HUES64 (cell line): ENCODE measurements around the gene HSP90AB1. TPM values are rescaled to one million over a fixed set of nuclear protein-coding genes. Genes with fewer than 3 reads are reported as not detected.

Experiments used
- H3K27ac ChIP-seq: 2 replicates; pipeline ENCODE4 v1.7.0; 2013; ENCODE audit warnings: low read depth, low read length, inconsistent platforms
- H3K27me3 ChIP-seq: 2 replicates; pipeline ENCODE4 v1.6.1; 2013; ENCODE audit warnings: mild to moderate bottlenecking, low read length; ENCODE audit not compliant: insufficient read depth
- H3K36me3 ChIP-seq: 2 replicates; pipeline ENCODE4 v1.6.1; 2013; ENCODE audit warnings: mild to moderate bottlenecking, low read length; ENCODE audit not compliant: insufficient read depth
- H3K4me1 ChIP-seq: 2 replicates; pipeline ENCODE4 v1.6.1; 2013; ENCODE audit warnings: mild to moderate bottlenecking, low read length, moderate library complexity; ENCODE audit not compliant: insufficient read depth
- H3K4me3 ChIP-seq: 2 replicates; pipeline ENCODE4 v1.5.1; 2013; ENCODE audit warnings: mild to moderate bottlenecking, low read length, moderate library complexity
- H3K9ac ChIP-seq: 2 replicates; pipeline ENCODE4 v1.6.1; 2013; ENCODE audit warnings: mild to moderate bottlenecking, low read depth, low read length
- H3K9me3 ChIP-seq: 2 replicates; pipeline ENCODE4 v1.6.1; 2013; ENCODE audit warnings: low read depth, low read length; ENCODE audit not compliant: insufficient read depth
- WGBS: fragments of 150-250, 120-280 bp; methylation state at CpG from one replicate; pipeline ENCODE4 v1.1.7; 2013; ENCODE audit warnings: missing lambda C conversion rate; 5-methylcytosine and 5-hydroxymethylcytosine counted together
- polyA plus RNA-seq, 2 experiments: library from polyadenylated mRNA; stranded (reverse); fragments of 50-300 nt; gene quantifications; one replicate each; pipeline ENCODE4 v1.2.3, GENCODE V29; 2013

The HSP90AB1 gene
- 1,640 TPM for polyA plus RNA-seq (2013, experiment 1 of 2)
- 1,626 TPM for polyA plus RNA-seq (2013, experiment 2 of 2)

GRCh38 chr6:44246663-44247337 lies at the start of gene HSP90AB1:
HSP90AB1 (plus strand) TSS chr6:44247101; CDS start chr6:44248630, 1,529 bp downstream.
- H3K9me3 ChIP-seq = no peaks in the 10 kb centered on the region
- H3K27me3 ChIP-seq = no peaks in the 10 kb centered on the region
- peak within 1 kb of the TSS; percentile 99 for H3K9ac ChIP-seq
- peaks cover 19% of the 10 kb centered on the region; the same call in 1 of the 2 replicates for H3K4me1 ChIP-seq
- H3K36me3 ChIP-seq = peaks cover 41% of the 10 kb centered on the region
- peak within 1 kb of the TSS; percentile 76 for H3K4me3 ChIP-seq
- H3K27ac ChIP-seq = peak within 1 kb of the TSS; percentile 91
- WGBS = under 1% methylated on average over 34 of the region's 34 CpGs

DNA sequence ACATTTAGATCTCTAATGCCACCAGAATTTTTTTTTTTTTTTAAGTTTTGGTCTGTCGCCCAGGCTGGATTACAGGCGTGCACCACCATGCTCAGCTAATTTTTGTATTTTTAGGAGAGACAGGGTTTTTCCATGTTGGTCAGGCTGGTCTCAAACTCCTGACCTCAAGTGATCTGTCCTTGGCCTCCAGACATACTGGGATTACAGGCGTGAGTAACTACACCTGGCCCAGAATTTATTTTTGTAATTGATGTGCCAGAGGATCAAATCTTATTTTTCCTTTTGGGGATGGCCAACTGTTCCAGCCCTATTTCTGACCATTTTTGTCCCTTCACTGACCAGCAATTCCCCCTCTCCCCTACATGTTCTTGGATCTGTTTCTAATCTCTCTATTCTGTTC lies 48.2 kb upstream of the HSP90AB1 start:
- Histone ChIP-seq H3K9me3 (no peaks in the 10 kb centered on the region), H3K27ac (no peak overlapping the region), H3K27me3 (no peaks in the 10 kb centered on the region), H3K4me3 (no peak overlapping the region), H3K36me3 (no peaks in the 10 kb centered on the region), H3K9ac (no peak overlapping the region), H3K4me1 (peaks cover 31% of the 10 kb centered on the region)
- 92% methylated on average over 3 of the region's 3 CpGs for WGBS

GRCh38 chr6:44199883-44200282 lies 47.0 kb upstream of the HSP90AB1 start:
- H3K27me3 ChIP-seq = no peaks in the 10 kb centered on the region
- H3K9ac ChIP-seq = no peak overlapping the region
- WGBS = 98% methylated on average over 4 of the region's 4 CpGs
- peaks cover 38% of the 10 kb centered on the region for H3K4me1 ChIP-seq
- H3K4me3 ChIP-seq = no peak overlapping the region
- H3K9me3 ChIP-seq = no peaks in the 10 kb centered on the region
- H3K36me3 ChIP-seq = no peaks in the 10 kb centered on the region
- no peak overlapping the region for H3K27ac ChIP-seq

DNA sequence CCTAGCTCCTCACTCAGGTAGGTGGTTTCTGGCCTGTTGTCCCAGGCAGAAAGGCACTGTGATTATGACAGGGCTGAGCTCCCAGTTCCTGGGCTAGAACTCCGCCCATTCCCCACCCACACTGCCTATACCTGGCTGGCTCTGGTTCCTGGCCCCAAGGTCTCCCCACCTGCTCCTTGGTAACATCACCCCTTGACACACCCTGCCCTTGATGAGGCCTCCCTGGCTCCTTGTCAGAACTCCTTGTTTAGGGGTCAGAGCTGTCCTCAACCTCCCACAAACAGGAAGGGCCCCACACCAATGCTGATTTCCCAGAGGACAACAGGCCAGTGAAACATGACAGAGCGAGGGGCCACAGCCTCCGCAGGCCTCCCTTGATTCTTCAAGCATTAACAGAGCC lies 45.7 kb upstream of the HSP90AB1 start:
- H3K36me3 ChIP-seq = no peaks in the 10 kb centered on the region
- H3K4me1 ChIP-seq = peaks cover 39% of the 10 kb centered on the region
- no peak overlapping the region for H3K9ac ChIP-seq
- WGBS = 83% methylated on average over 3 of the region's 3 CpGs
- H3K9me3 ChIP-seq = no peaks in the 10 kb centered on the region
- no peak overlapping the region for H3K4me3 ChIP-seq
- no peaks in the 10 kb centered on the region for H3K27me3 ChIP-seq
- H3K27ac ChIP-seq = no peak overlapping the region

DNA sequence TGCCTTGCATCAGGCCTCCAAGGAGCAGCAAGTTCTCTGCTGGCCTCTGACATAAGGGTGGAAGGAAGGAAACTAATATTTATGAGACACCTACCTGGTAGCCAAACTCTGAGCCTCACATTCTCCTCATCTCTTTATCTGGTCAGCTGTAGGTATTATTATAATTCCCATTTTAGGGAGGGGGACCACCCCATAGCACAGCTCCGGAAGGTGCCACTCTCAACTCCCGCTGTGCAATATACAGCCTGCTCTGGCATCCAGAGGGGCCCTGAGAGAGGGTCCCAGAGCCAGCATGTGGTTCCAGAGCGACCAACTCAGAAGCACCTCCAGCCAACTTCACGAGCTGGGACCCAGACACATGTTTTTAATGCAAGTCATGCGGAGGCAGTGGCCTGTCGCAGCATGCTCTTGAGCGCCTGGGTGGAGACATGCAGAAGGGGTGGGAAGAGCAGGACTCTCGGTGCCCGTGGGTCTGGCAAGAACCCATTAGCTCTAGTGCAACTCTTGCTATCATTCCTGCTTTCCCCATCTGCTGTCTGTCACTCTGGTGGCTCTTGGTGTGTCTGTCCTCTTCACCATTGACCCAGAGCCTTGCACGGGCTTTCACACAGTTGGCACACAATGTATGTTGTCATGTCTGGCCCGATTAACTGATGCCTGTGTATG lies 45.1 kb upstream of the HSP90AB1 start:
- H3K27ac ChIP-seq = peak overlapping the region; percentile 92
- no peak overlapping the region for H3K4me3 ChIP-seq
- 87% methylated on average over 11 of the region's 11 CpGs for WGBS
- H3K27me3 ChIP-seq = no peaks in the 10 kb centered on the region
- H3K4me1 ChIP-seq = peaks cover 44% of the 10 kb centered on the region
- no peaks in the 10 kb centered on the region for H3K36me3 ChIP-seq
- no peaks in the 10 kb centered on the region for H3K9me3 ChIP-seq
- H3K9ac ChIP-seq = peak overlapping the region; percentile 63

GRCh38 chr6:44202332-44202971 lies 44.4 kb upstream of the HSP90AB1 start:
- H3K9ac ChIP-seq = peak overlapping the region; percentile 74
- 40% methylated on average over 4 of the region's 4 CpGs for WGBS
- H3K27ac ChIP-seq = peak overlapping the region; percentile 92
- no peaks in the 10 kb centered on the region for H3K36me3 ChIP-seq
- H3K4me3 ChIP-seq = peak overlapping the region; percentile 15; the same call in 1 of the 2 replicates
- H3K4me1 ChIP-seq = peaks cover 47% of the 10 kb centered on the region
- no peaks in the 10 kb centered on the region for H3K9me3 ChIP-seq
- no peaks in the 10 kb centered on the region for H3K27me3 ChIP-seq

GRCh38 chr6:44202972-44203750 lies 43.7 kb upstream of the HSP90AB1 start:
- no peaks in the 10 kb centered on the region for H3K9me3 ChIP-seq
- no peak overlapping the region for H3K4me3 ChIP-seq
- peak overlapping the region; percentile 92 for H3K27ac ChIP-seq
- 68% methylated on average over 11 of the region's 11 CpGs for WGBS
- peaks cover 47% of the 10 kb centered on the region for H3K4me1 ChIP-seq
- no peaks in the 10 kb centered on the region for H3K36me3 ChIP-seq
- no peaks in the 10 kb centered on the region for H3K27me3 ChIP-seq
- H3K9ac ChIP-seq = peak overlapping the region; percentile 74

- Histone ChIP-seq H3K27me3 (no peaks in the 10 kb centered on the region), H3K27ac (no peak overlapping the region), H3K4me3 (no peak overlapping the region), H3K4me1 (peaks cover 47% of the 10 kb centered on the region), H3K36me3 (no peaks in the 10 kb centered on the region), H3K9ac (no peak overlapping the region), H3K9me3 (no peaks in the 10 kb centered on the region)
- 89% methylated on average over 6 of the region's 6 CpGs for WGBS
Measured at GRCh38 chr6:44203955-44204354, 42.9 kb upstream of the HSP90AB1 start.

DNA sequence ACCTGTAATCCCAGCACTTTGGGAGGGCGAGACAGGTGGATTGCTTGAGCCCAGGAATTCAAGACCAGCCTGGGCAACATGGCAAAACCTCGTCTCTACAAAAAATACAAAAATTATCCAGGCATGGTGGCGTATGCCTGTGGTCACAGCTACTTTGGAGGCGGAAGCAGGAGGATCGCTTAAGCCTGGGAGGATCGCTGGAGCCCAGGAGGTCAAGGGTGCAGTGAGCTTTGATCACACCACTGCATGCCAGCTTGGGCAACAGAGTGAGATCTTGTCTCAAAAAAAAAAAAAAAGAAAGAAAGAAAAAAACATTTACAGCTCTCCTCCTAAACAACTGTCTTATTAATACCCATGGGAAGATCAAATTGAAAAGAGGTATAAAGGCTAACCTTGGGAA lies 38.9 kb upstream of the HSP90AB1 start:
- peaks cover 22% of the 10 kb centered on the region for H3K4me1 ChIP-seq
- no peak overlapping the region for H3K4me3 ChIP-seq
- no peaks in the 10 kb centered on the region for H3K36me3 ChIP-seq
- H3K9ac ChIP-seq = no peak overlapping the region
- WGBS = 96% methylated on average over 6 of the region's 6 CpGs
- H3K27me3 ChIP-seq = no peaks in the 10 kb centered on the region
- no peak overlapping the region for H3K27ac ChIP-seq
- H3K9me3 ChIP-seq = no peaks in the 10 kb centered on the region

GRCh38 chr6:44211284-44211683 lies 35.6 kb upstream of the HSP90AB1 start:
- Histone ChIP-seq H3K27me3 (no peaks in the 10 kb centered on the region), H3K36me3 (no peaks in the 10 kb centered on the region), H3K27ac (no peak overlapping the region), H3K9me3 (no peaks in the 10 kb centered on the region), H3K9ac (no peak overlapping the region), H3K4me1 (peaks cover 7% of the 10 kb centered on the region), H3K4me3 (no peak overlapping the region)
- 90% methylated on average over 3 of the region's 3 CpGs for WGBS

DNA sequence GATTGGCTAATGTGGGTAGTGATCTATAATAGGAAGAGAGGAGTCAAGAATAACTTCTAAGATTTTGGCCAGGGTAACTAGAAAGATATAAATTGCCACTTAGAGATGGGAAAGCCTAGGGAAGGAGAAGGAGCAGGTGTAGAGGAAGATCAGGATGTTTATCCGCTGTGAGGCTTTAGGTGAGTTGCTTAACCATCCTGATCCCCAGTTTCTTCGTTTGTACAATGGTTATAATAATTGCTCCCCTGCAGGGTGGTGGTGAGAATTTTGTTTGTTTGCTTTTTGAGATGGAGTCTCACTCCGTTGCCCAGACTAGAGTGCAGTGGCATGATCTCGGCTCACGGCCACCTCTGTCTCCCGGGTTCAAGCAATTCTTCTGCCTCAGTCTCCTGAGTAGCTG lies 32.6 kb upstream of the HSP90AB1 start:
- 94% methylated on average over 6 of the region's 6 CpGs for whole genome bisulfite sequencing
- H3K4me1 ChIP-seq = peaks cover 23% of the 10 kb centered on the region
- H3K4me3 ChIP-seq = no peak overlapping the region
- H3K27ac ChIP-seq = no peak overlapping the region
- H3K36me3 ChIP-seq = no peaks in the 10 kb centered on the region
- no peak overlapping the region for H3K9ac ChIP-seq
- H3K27me3 ChIP-seq = no peaks in the 10 kb centered on the region
- H3K9me3 ChIP-seq = no peaks in the 10 kb centered on the region
